Aorta (tissue), 5 donors: ENCODE measurements around the gene SHOX. TPM values are rescaled to one million over a fixed set of nuclear protein-coding genes. Genes with fewer than 3 reads are reported as not detected.

Experiments
- ATAC-seq: fragments of 200-7000 bp; cut with Tn5 transposase; one replicate; pipeline ENCODE4 v1.9.1; 2022; ENCODE audit warnings: moderate library complexity; ENCODE audit not compliant: low FRiP score
- DNase-seq, 2 donors: peaks; one replicate each; pipeline ENCODE4 v3.0.0-alpha.2; 2020
- H3K27ac ChIP-seq, 2 donors: one replicate each; pipeline ENCODE4 v1.5.1; 2013; ENCODE audit warnings: low read length in 2 of 2, mild to moderate bottlenecking in 2 of 2, moderate library complexity in 2 of 2, control low read depth in 1 of 2, inconsistent platforms in 1 of 2, low read depth in 1 of 2
- H3K27me3 ChIP-seq, 2 donors: one replicate each; pipeline ENCODE4 v1.6.1; 2013; ENCODE audit warnings: control low read depth in 1 of 2, low read length in 1 of 2, mild to moderate bottlenecking in 1 of 2, moderate library complexity in 1 of 2; ENCODE audit not compliant: insufficient read depth in 2 of 2, control insufficient read depth in 1 of 2
- H3K36me3 ChIP-seq, 2 donors: one replicate each; pipeline ENCODE4 v1.6.1; 2013; ENCODE audit warnings: control low read depth in 1 of 2, low read length in 1 of 2, mild to moderate bottlenecking in 1 of 2; ENCODE audit not compliant: insufficient read depth in 2 of 2, control insufficient read depth in 1 of 2
- H3K4me1 ChIP-seq, 2 donors: one replicate each; pipeline ENCODE4 v1.6.1; 2013; ENCODE audit warnings: low read length in 2 of 2, control low read depth in 1 of 2, mild to moderate bottlenecking in 1 of 2, moderate library complexity in 1 of 2; ENCODE audit not compliant: insufficient read depth in 2 of 2, control insufficient read depth in 1 of 2
- H3K4me3 ChIP-seq, 2 donors: one replicate each; pipeline ENCODE4 v1.5.1; 2013; ENCODE audit warnings: low read length in 2 of 2, control low read depth in 1 of 2, mild to moderate bottlenecking in 1 of 2
- H3K9me3 ChIP-seq: one replicate; pipeline ENCODE4 v1.6.1; 2013; ENCODE audit warnings: mild to moderate bottlenecking, low read length; ENCODE audit not compliant: control insufficient read depth
- WGBS, 2 donors: extraction: QIAGEN DNeasy Blood & Tissue Kit; methylation state at CpG; one replicate each; pipeline ENCODE4 v1.1.7; 2013; 5-methylcytosine and 5-hydroxymethylcytosine counted together
- intact Hi-C, 2 donors: fragments of 100-400 bp; cut with DNase I; formaldehyde crosslinking; loops; one replicate each; pipeline versions ENCODE4 v1.14.2 to v1.15.0; 2022
- polyA plus RNA-seq, 2 donors: library from polyadenylated mRNA; stranded (reverse); fragments of 200-250 nt; gene quantifications; one replicate each; pipeline ENCODE4 v1.2.3, GENCODE V29; 2013
- total RNA-seq, 2 donors: library from RNA; stranded (reverse); fragmentation: NEBNext Ultra II Directional; extraction: Animal tissue kit (Norgen Biotek cat#: 25700); gene quantifications; one replicate each; pipeline ENCODE4 v1.2.1, GENCODE V29; 2021
- donor health status: healthy with polysubstance abuse.
- donor health status: Bipolar disorder and iron deficiency.
- donor health status: DM: no; HTN: no; CAD: no.
- donor health status: DM: no; HTN: no; CAD: no.
- donor health status: DM: yes; HTN: yes; CAD: no.

SHOX gene
- total and polyA plus RNA-seq, 4 donors, result 0.13 TPM; not detected in 3

DNA sequence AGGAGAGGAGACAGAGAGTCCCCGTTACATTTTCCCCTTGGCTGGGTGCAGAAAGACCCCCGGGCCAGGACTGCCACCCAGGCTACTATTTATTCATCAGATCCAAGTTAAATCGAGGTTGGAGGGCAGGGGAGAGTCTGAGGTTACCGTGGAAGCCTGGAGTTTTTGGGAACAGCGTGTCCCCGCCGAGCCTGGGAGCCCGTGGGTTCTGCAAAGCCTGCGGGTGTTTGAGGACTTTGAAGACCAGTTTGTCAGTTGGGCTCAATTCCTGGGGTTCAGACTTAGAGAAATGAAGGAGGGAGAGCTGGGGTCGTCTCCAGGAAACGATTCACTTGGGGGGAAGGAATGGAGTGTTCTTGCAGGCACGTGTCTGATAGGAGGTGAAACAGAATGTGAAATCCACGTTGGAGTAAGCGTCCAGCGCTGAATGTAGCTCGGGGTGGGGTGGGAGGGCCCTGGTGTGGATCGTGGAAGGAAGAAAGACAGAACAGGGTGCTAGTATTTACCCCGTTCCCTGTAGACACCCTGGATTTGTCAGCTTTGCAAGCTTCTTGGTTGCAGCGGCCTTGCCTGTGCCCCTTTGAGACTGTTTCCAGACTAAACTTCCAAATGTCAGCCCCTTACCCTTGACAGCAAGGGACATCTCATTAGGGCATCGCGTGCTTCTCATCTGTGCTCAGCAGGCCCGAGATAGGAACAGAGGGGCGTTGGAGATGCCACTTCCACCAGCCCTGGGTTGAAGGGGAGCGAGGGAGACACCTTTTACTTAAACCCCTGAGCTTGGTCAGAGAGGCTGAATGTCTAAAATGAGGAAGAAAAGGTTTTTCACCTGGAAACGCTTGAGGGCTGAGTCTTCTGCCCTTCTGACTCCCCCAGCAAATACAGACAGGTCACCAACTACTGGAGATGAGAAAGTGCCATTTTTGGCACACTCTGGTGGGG is 2.7 kb downstream of the SHOX start:
- peak in 1 of 2 donors; percentile 27 for DNase-seq
- H3K4me1 ChIP-seq, result no peaks in the 10 kb centered on the region
- H3K4me3 ChIP-seq, result no peak overlapping the region
- intact Hi-C loops, result no loop called here
- no peaks in the 10 kb centered on the region for H3K36me3 ChIP-seq
- H3K9me3 ChIP-seq, result no peaks in the 10 kb centered on the region
- 2 to 3% methylated on average over 25 of the region's 25 CpGs for WGBS, 2 donors
- no peaks in the 10 kb centered on the region for H3K27me3 ChIP-seq
- no peak overlapping the region for H3K27ac ChIP-seq
- no peak for ATAC-seq

DNA sequence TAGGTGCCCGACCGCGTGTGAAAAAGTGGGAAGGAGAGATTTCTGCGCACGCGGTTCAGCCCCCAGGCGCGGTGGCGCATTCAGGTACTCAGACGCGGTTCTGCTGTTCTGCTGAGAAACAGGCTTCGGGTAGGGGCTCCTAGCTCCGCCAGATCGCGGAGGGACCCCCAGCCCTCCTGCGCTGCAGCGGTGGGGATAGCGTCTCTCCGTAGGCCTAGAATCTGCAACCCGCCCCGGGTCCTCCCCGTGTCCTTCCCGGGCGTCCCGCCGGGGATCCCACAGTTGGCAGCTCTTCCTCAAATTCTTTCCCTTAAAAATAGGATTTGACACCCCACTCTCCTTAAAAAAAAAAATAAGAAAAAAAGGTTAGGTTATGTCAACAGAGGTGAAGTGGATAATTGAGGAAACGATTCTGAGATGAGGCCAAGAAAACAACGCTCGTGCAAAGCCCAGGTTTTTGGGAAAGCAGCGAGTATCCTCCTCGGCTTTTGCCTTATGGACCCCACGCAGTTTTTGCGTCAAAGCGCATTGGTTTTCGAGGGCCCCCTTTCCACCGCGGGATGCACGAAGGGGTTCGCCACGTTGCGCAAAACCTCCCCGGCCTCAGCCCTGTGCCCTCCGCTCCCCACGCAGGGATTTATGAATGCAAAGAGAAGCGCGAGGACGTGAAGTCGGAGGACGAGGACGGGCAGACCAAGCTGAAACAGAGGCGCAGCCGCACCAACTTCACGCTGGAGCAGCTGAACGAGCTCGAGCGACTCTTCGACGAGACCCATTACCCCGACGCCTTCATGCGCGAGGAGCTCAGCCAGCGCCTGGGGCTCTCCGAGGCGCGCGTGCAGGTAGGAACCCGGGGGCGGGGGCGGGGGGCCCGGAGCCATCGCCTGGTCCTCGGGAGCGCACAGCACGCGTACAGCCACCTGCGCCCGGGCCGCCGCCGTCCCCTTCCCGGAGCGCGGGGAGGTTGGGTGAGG is 3.7 kb downstream of the SHOX start:
- ATAC-seq (no peak), DNase-seq (peak in 1 of 2 donors; percentile 61)
- 1% methylated on average over 82 to 84 of the region's 84 CpGs for WGBS, 2 donors
- intact Hi-C loops, result no loop called here
- H3K4me1 ChIP-seq, result no peaks in the 10 kb centered on the region
- H3K9me3 ChIP-seq, result no peaks in the 10 kb centered on the region
- H3K36me3 ChIP-seq, result no peaks in the 10 kb centered on the region
- no peaks in the 10 kb centered on the region for H3K27me3 ChIP-seq
- no peak overlapping the region for H3K4me3 ChIP-seq
- no peak overlapping the region for H3K27ac ChIP-seq

- Histone ChIP-seq H3K36me3 (no peaks in the 10 kb centered on the region), H3K27ac (no peak overlapping the region), H3K27me3 (no peaks in the 10 kb centered on the region), H3K4me1 (no peaks in the 10 kb centered on the region), H3K4me3 (no peak overlapping the region), H3K9me3 (no peaks in the 10 kb centered on the region)
- intact Hi-C loops, result no loop called here
- no peak for ATAC-seq
- 2 to 3% methylated on average over 29 of the region's 29 CpGs for WGBS, 2 donors
- peak in 1 of 2 donors; percentile 53 for DNase-seq
Measured at GRCh38 chrX:635428-636090, 5.0 kb downstream of the SHOX start.

DNA sequence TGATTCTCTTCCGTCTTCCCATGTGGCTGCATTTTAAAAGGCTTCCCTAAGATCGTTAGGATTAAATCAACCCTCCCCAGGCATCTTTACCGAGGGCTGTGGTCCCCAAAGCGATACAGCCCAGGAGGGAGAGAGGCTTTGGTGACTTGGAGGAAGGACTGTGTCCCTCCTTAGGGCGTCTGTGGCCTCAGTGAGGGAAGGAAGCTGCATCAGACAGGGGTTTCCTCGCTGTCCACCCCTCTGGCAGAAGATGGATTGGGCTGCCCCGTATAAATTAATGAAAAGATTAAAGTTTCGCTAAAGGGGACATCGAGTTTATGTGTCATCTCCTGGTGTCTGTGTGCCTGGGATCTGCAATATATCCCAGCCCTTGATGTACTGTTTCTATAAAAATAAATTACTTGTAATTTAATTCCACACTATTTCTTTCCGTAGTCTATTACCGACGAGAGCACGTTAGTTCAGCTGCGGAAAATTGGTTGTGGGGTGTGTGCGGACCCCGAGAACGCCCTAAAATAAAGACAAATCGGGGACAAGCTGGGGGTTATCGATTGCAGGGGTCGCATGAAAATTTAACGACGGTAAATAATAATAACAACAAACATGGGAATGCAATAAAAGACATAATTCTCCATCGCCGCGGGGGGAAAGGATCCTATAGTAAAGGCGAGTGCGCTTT is 6.5 kb downstream of the SHOX start:
- Histone ChIP-seq H3K4me1 (no peaks in the 10 kb centered on the region), H3K36me3 (no peaks in the 10 kb centered on the region), H3K9me3 (no peaks in the 10 kb centered on the region), H3K27ac (no peak overlapping the region), H3K4me3 (no peak overlapping the region), H3K27me3 (no peaks in the 10 kb centered on the region)
- intact Hi-C loops, result no loop called here
- ATAC-seq (no peak), DNase-seq (no peak)
- WGBS, 2 donors, result 3% methylated on average over 27 of the region's 27 CpGs

DNA sequence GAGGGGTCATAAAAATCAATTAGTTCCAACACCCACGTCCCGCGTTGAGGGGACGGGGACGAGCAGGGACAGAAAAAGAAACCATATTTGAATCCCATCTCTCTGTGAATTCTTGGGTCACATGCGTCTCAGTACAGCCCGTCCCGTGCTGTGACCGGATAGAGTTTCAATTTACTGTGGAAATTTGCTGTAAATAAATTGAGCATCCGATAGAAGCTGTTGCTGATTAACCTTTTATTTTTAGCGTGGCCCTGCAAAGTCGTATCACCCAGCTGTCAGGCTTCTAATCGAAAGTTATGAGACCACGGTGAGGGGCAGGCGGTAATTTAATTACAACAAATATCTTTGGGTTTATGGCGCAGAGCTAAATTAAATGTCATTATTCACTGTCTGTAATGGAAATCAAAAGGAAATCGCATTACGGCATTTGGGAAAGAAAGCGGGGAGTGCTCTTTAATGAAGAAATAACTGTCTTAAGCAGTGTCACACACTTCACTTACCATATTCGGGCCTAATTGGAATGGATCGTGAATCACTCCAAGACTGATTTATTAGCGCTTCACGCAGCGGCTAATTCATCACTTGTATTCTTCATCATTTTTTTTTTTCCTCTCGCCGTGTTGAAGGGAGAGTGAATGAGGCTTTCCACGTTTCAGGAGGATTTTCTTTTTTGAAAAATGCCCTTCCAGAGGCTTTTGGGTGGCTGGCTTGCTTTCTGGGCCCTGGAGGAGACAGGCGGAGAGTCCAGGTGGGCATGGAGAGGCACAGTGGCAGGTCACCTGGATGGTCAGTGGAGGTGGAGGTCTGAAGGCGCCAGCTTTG is 7.3 kb downstream of the SHOX start:
- 3 to 4% methylated on average over 29 of the region's 29 CpGs for WGBS, 2 donors
- intact Hi-C loops, result no loop called here
- no peak for ATAC-seq
- Histone ChIP-seq H3K27ac (no peak overlapping the region), H3K4me3 (no peak overlapping the region), H3K36me3 (no peaks in the 10 kb centered on the region), H3K27me3 (no peaks in the 10 kb centered on the region), H3K9me3 (no peaks in the 10 kb centered on the region), H3K4me1 (no peaks in the 10 kb centered on the region)
- DNase-seq, result peak in 1 of 2 donors; percentile 9

DNA sequence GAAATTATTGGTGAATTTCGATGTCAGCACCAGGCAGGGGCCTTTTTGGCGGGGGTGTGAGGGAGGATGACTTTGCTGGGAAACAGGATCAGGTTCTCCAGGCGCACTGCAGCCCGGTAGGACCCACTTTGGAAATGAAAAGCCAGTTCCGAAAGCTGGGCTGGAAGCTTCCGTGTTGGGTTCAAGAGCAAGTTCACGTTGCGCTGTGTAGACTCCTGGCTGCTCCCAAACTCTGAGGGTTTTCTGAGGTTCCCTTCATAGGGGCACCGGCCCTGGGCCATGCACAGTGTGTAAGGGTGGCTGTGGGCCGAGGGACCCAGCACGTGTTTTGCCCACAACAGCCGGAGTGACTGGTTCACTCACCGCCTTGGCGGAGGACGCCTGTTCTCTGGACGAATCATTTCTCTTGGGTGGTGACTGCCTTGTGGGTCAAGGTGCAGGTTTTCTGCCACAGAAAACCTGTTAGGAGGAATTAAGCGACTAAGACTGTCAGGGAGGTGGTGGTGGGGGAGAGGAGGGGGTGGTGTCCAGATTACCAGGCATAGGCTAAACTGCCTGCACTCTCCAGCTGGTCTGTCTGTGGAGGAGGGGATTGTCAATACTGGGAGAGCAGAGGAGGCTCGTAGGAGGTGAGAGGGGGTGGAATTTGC is 8.0 kb downstream of the SHOX start:
- WGBS, 2 donors, result 3 to 5% methylated on average over 18 of the region's 18 CpGs
- H3K4me1 ChIP-seq, result no peaks in the 10 kb centered on the region
- ATAC-seq (no peak), DNase-seq (peak in 1 of 2 donors; percentile 40)
- no peaks in the 10 kb centered on the region for H3K9me3 ChIP-seq
- intact Hi-C loops, result no loop called here
- no peak overlapping the region for H3K27ac ChIP-seq
- no peak overlapping the region for H3K4me3 ChIP-seq
- H3K36me3 ChIP-seq, result no peaks in the 10 kb centered on the region
- no peaks in the 10 kb centered on the region for H3K27me3 ChIP-seq

GRCh38 chrX:639151-639550 is 8.6 kb downstream of the SHOX start:
- 2 to 3% methylated on average over 9 of the region's 9 CpGs for WGBS, 2 donors
- H3K27me3 ChIP-seq, result no peaks in the 10 kb centered on the region
- H3K9me3 ChIP-seq, result no peaks in the 10 kb centered on the region
- H3K4me3 ChIP-seq, result no peak overlapping the region
- intact Hi-C loops, result no loop called here
- no peak overlapping the region for H3K27ac ChIP-seq
- DNase-seq (peak in 1 of 2 donors; percentile 12), ATAC-seq (no peak)
- no peaks in the 10 kb centered on the region for H3K36me3 ChIP-seq
- no peaks in the 10 kb centered on the region for H3K4me1 ChIP-seq
